Panc1 (cell line): ENCODE data around the gene THG1L. TPM values are rescaled to one million over a fixed set of nuclear protein-coding genes. Genes with fewer than 3 reads are reported as not detected.

Experiments
- ATAC-seq: fragments of 200-7000 bp; cut with Tn5 transposase; 2 replicates; pipeline ENCODE4 v1.9.1; 2020; ENCODE audit warnings: mild to moderate bottlenecking, moderate library complexity
- BruUV-seq: library from RNA; stranded (reverse); fragments of 400-500 nt; replicated peaks from 2 replicates; lab custom pipeline; 2021; lab: Mats Ljungman, UMichigan
- CTCF ChIA-PET: fragments of 300-600 bp; sonication (Branson Sonifier 250); formaldehyde crosslinking; loops from one replicate; lab custom pipeline; 2022; ENCODE audit warnings: antibody characterized with exemption; lab: Charles Lee
- POLR2A ChIA-PET: fragments of 300-600 bp; sonication (Branson Sonifier 250); formaldehyde crosslinking; loops from one replicate; lab custom pipeline; 2022; ENCODE audit warnings: antibody characterized with exemption; lab: Charles Lee
- DNase-seq: peaks from one replicate; pipeline ENCODE4 v3.0.0-alpha.2; 2010; ENCODE audit warnings: low read depth, low spot score
- H3K27ac ChIP-seq: 2 replicates; pipeline ENCODE4 v1.5.1; 2011; ENCODE audit warnings: mild to moderate bottlenecking, low read length, inconsistent platforms
- H3K27me3 ChIP-seq: fragments of 200-500 bp; sonication (Bioruptor generic); 2 replicates; pipeline ENCODE4 v1.6.0; 2014; ENCODE audit warnings: low read length, inconsistent platforms; ENCODE audit not compliant: control insufficient read depth, insufficient read depth
- H3K36me3 ChIP-seq: fragments of 200-500 bp; sonication (Bioruptor generic); 2 replicates; pipeline ENCODE4 v1.5.1; 2014; ENCODE audit warnings: inconsistent platforms, mild to moderate bottlenecking, low read length, moderate library complexity; ENCODE audit not compliant: control insufficient read depth, insufficient read depth
- H3K4me1 ChIP-seq: 2 replicates; pipeline ENCODE4 v1.5.1; 2011; ENCODE audit warnings: inconsistent platforms, mild to moderate bottlenecking, low read length, moderate library complexity; ENCODE audit not compliant: control insufficient read depth, insufficient read depth
- H3K4me3 ChIP-seq, 2 experiments: 2 replicates each; pipeline ENCODE4 v1.5.1; 2011 to 2012; ENCODE audit warnings: low read depth in 2 of 2, low read length in 2 of 2, mild to moderate bottlenecking in 2 of 2, inconsistent platforms in 1 of 2, moderate library complexity in 1 of 2
- H3K9me3 ChIP-seq: fragments of 200-500 bp; sonication (Bioruptor generic); 2 replicates; pipeline ENCODE4 v1.5.1; 2014; ENCODE audit warnings: low read depth, mild to moderate bottlenecking, inconsistent platforms, low read length, moderate library complexity; ENCODE audit not compliant: control insufficient read depth, insufficient read depth
- CTCF ChIP-seq: fragments of 450-650 bp; IDR thresholded peaks from 2 replicates; pipeline ENCODE4 v1.5.1; 2017; ENCODE audit warnings: mild to moderate bottlenecking
- POLR2AphosphoS5 ChIP-seq: IDR thresholded peaks from 2 replicates; pipeline ENCODE4 v1.6.1; 2012; ENCODE audit warnings: mild to moderate bottlenecking, low read depth, low read length, moderate library complexity
- REST ChIP-seq, 2 experiments: IDR thresholded peaks; 2 replicates each; pipeline ENCODE4 v1.6.1; 2011 to 2012; ENCODE audit warnings: low read depth in 2 of 2, control low read depth in 1 of 2, low read length in 1 of 2, mild to moderate bottlenecking in 1 of 2, moderate library complexity in 1 of 2; ENCODE audit not compliant: insufficient read depth in 1 of 2
- SIN3A ChIP-seq: IDR thresholded peaks from 2 replicates; pipeline ENCODE4 v1.6.1; 2012; ENCODE audit warnings: low read depth, mild to moderate bottlenecking, low read length, moderate library complexity, borderline replicate concordance; ENCODE audit not compliant: insufficient read depth
- TCF7L2 ChIP-seq: IDR thresholded peaks from 2 replicates; pipeline ENCODE4 v1.6.1; 2011; ENCODE audit warnings: mild to moderate bottlenecking, low read depth, low read length, inconsistent platforms
- in situ Hi-C: cut with HindIII; loops from 2 replicates; pipeline ENCODE4 v1.10.0; 2016; ENCODE audit warnings: low sequenced_read_pairs, low pct_unique_long_range_greater_than_20kb
- intact Hi-C: fragments of 100-400 bp; cut with micrococcal nuclease; formaldehyde crosslinking; loops from one replicate; pipeline ENCODE4 v1.10.0; 2022; ENCODE audit not compliant: unreplicated experiment
- total RNA-seq: library from RNA; stranded (reverse); gene quantifications from one replicate; pipeline ENCODE4 v1.2.1, GENCODE V29; 2021; ENCODE audit not compliant: unreplicated experiment

Gene THG1L
- total RNA-seq, 1 experiment from 2014 or later, result 15.4 TPM

GRCh38 chr5:157750320-157750719 is 19.1 kb downstream of the THG1L start:
- no peak for DNase-seq
- Histone ChIP-seq H3K4me1 (no peaks in the 10 kb centered on the region), H3K36me3 (no peaks in the 10 kb centered on the region), H3K9me3 (no peaks in the 10 kb centered on the region), H3K27ac (no peak overlapping the region), H3K4me3 (no peak overlapping the region), H3K27me3 (no peaks in the 10 kb centered on the region)
- ATAC-seq, result no peak
- no TSS peak for BruUV-seq
- ChIA-PET CTCF (no interaction called here), POLR2A (no interaction called here)
- intact Hi-C loops (no loop called here), in situ Hi-C loops (no loop called here)
- TF ChIP-seq SIN3A, result no peak
- no peak for TF ChIP-seq CTCF
- no peak for TF ChIP-seq POLR2AphosphoS5
- TF ChIP-seq REST (IDR thresholded peaks at IDR 0.05; ENCODE audit: insufficient read depth in 1 of 2, low read depth in 2 of 2, low read length in 1 of 2), result no peak
- no peak for TF ChIP-seq TCF7L2

- TF ChIP-seq SIN3A, result no peak
- no peak for TF ChIP-seq REST (IDR thresholded peaks at IDR 0.05; ENCODE audit: insufficient read depth in 1 of 2, low read depth in 2 of 2, low read length in 1 of 2)
- TF ChIP-seq CTCF, result no peak
- no peak for TF ChIP-seq POLR2AphosphoS5
- no peak for TF ChIP-seq TCF7L2
- Histone ChIP-seq H3K36me3 (no peaks in the 10 kb centered on the region), H3K27me3 (no peaks in the 10 kb centered on the region), H3K27ac (no peak overlapping the region), H3K4me3 (no peak overlapping the region), H3K4me1 (no peaks in the 10 kb centered on the region), H3K9me3 (no peaks in the 10 kb centered on the region)
- no TSS peak for BruUV-seq
- ChIA-PET CTCF (no interaction called here), POLR2A (no interaction called here)
- ATAC-seq (no peak), DNase-seq (no peak)
- in situ Hi-C loops, result no loop called here
- intact Hi-C loops, result no loop called here
These were observed 24.9 kb downstream of the THG1L start for GRCh38 chr5:157756122-157756521.
